Fibroblast of mammary gland (primary cell): ENCODE measurements around the gene CAPN5.

ENCODE experiments used
- DNase-seq: peaks from one replicate; pipeline ENCODE4 v3.0.0-alpha.2; 2010; ENCODE audit warnings: low read depth
- H3K4me3 ChIP-seq: 2 replicates; pipeline ENCODE4 v1.5.1; 2011; ENCODE audit warnings: low read depth, mild to moderate bottlenecking, low read length, moderate library complexity; ENCODE audit not compliant: control insufficient read depth
- CTCF ChIP-seq: conservative IDR thresholded peaks from 2 replicates; pipeline ENCODE4 v1.5.1; 2011; ENCODE audit warnings: low read depth, low read length, inconsistent platforms; ENCODE audit not compliant: control insufficient read depth, insufficient read depth

CAPN5 gene

GRCh38 chr11:77147668-77148321 lies 81.0 kb downstream of the CAPN5 start:
- no peak overlapping the region for H3K4me3 ChIP-seq
- no peak for TF ChIP-seq CTCF

GRCh38 chr11:77148963-77149715 lies 82.4 kb downstream of the CAPN5 start:
- no peak for TF ChIP-seq CTCF
- H3K4me3 ChIP-seq, result no peak overlapping the region
- DNase-seq, result no peak

More at GRCh38 chr11:77147668-77148321, 81.0 kb downstream of the CAPN5 start:
- DNase-seq, result no peak

- no peak for TF ChIP-seq CTCF
- no peak overlapping the region for H3K4me3 ChIP-seq
- DNase-seq, result no peak
Observed at GRCh38 chr11:77149716-77150392, 83.1 kb downstream of the CAPN5 start.

GRCh38 chr11:77150836-77151235 lies 84.1 kb downstream of the CAPN5 start:
- no peak for DNase-seq
- no peak overlapping the region for H3K4me3 ChIP-seq
- TF ChIP-seq CTCF, result no peak

GRCh38 chr11:77151804-77152509 lies 85.2 kb downstream of the CAPN5 start:
- no peak for TF ChIP-seq CTCF
- DNase-seq, result peak; percentile 33
- no peak overlapping the region for H3K4me3 ChIP-seq

- TF ChIP-seq CTCF, result no peak
- peak; percentile 11 for DNase-seq
Observed at GRCh38 chr11:77152846-77153245, 86.1 kb downstream of the CAPN5 start.

More at GRCh38 chr11:77152846-77153245, 86.1 kb downstream of the CAPN5 start:
- H3K4me3 ChIP-seq, result no peak overlapping the region
